Ovary (tissue), 9 donors: Measurements from ENCODE around the gene CNDP1. TPM values are rescaled to one million over a fixed set of nuclear protein-coding genes. Genes with fewer than 3 reads are reported as not detected.

Source experiments
- DNase-seq, 5 donors: peaks; one replicate each; pipeline ENCODE4 v3.0.0-alpha.2; 2019 to 2020
- H3K27ac ChIP-seq, 2 donors: fragments of 200-600 bp; one replicate each; pipeline versions ENCODE4 v1.5.1 to v1.8.0; 2019 to 2022
- H3K27me3 ChIP-seq: fragments of 200-600 bp; one replicate; pipeline ENCODE4 v1.8.0; 2022
- H3K36me3 ChIP-seq: fragments of 200-600 bp; sonication (generic); one replicate; pipeline ENCODE4 v1.5.1; 2019
- H3K4me1 ChIP-seq: one replicate; pipeline ENCODE4 v1.8.1; 2013; ENCODE audit warnings: mild to moderate bottlenecking, moderate library complexity; ENCODE audit not compliant: insufficient read depth
- H3K4me3 ChIP-seq: fragments of 200-600 bp; sonication (generic); one replicate; pipeline ENCODE4 v1.5.1; 2017
- H3K9me3 ChIP-seq, 2 donors: fragments of 200-600 bp in 1 of 2; sonication (generic) in 1 of 2; one replicate each; pipeline versions ENCODE4 v1.5.1 to v1.8.1; 2013 to 2019; ENCODE audit warnings: mild to moderate bottlenecking in 1 of 2, moderate library complexity in 1 of 2
- CTCF ChIP-seq, 3 donors: fragments of 450-650 bp in 2 of 3; fragments of 200-600 bp in 1 of 3; IDR thresholded peaks; one replicate each; pipeline versions ENCODE4 v1.5.1 to v1.8.0; 2016 to 2022; ENCODE audit warnings: antibody characterized with exemption in 3 of 3, mild to moderate bottlenecking in 1 of 3
- EP300 ChIP-seq: sonication (generic); formaldehyde crosslinking; IDR thresholded peaks from one replicate; pipeline ENCODE4 v1.6.1; 2017; ENCODE audit warnings: antibody characterized with exemption
- POLR2A ChIP-seq: fragments of 450-650 bp; IDR thresholded peaks from one replicate; pipeline ENCODE4 v1.6.1; 2017; ENCODE audit warnings: antibody characterized with exemption, mild to moderate bottlenecking, moderate library complexity
- WGBS, 3 donors: extraction: QIAGEN DNeasy Blood & Tissue Kit in 1 of 3; methylation state at CpG; one replicate each; pipeline versions ENCODE4 v1.1.5 to v1.1.7; 2013 to 2017; 5-methylcytosine and 5-hydroxymethylcytosine counted together
- intact Hi-C, 4 donors: fragments of 100-400 bp; cut with DNase I; formaldehyde crosslinking; loops; one replicate each; pipeline versions ENCODE4 v1.11.0 to v1.15.1; 2022 to 2023
- polyA plus RNA-seq, 2 donors: library from polyadenylated mRNA; stranded (reverse); fragments of 200-250 nt in 1 of 2; fragments of 350-450 nt in 1 of 2; fragmentation: Illumina TruSeq in 1 of 2; extraction: RNeasy Lipid Tissue Mini Kit (QIAGEN cat#74804) in 1 of 2; gene quantifications; one replicate each; pipeline ENCODE4 v1.2.3, GENCODE V29; 2013 to 2014
- total RNA-seq, 7 donors: library from RNA; depleted of rRNA in 2 of 7; stranded (reverse); fragments of >200 nt in 2 of 7; fragmentation: NEBNext Ultra II Directional in 3 of 7; extraction: Animal tissue kit (Norgen Biotek cat#: 25700) in 3 of 7; gene quantifications; one replicate each; pipeline versions ENCODE4 v1.1.0 to v1.2.4, GENCODE V29; 2016 to 2023
- donor health status: DM: no; HTN: no; CAD: no; lungs with moderate emphysema.
- donor health status: DM: no; HTN: no; CAD: no.
- donor health status: Bipolar disorder and iron deficiency.
- donor health status: DM: yes; HTN: yes; CAD: no.
- donor health status: DM: no; HTN: no; CAD: no.
- donor health status: DM: yes; HTN: yes; CAD: no.

The CNDP1 gene
- total and polyA plus RNA-seq, 9 donors, result 0.02 to 0.35 (median 0.15) TPM; not detected in 3

- no peak for DNase-seq
- no peak overlapping the region for H3K4me3 ChIP-seq
- TF ChIP-seq POLR2A, result no peak
- TF ChIP-seq CTCF (IDR thresholded peaks at IDR 0.05), result no peak
- no peak for TF ChIP-seq EP300
- H3K27ac ChIP-seq, result no peak overlapping the region
- no peaks in the 10 kb centered on the region for H3K9me3 ChIP-seq
- no peaks in the 10 kb centered on the region for H3K36me3 ChIP-seq
- no peaks in the 10 kb centered on the region for H3K4me1 ChIP-seq
- intact Hi-C loops, result no loop called here
- 91 to 92% (median 91%) methylated on average over 7 of the region's 7 CpGs for WGBS, 3 donors
- no peaks in the 10 kb centered on the region for H3K27me3 ChIP-seq
These were observed 22.5 kb upstream of the CNDP1 start for GRCh38 chr18:74511823-74512222.

GRCh38 chr18:74512321-74513053 is 21.8 kb upstream of the CNDP1 start:
- Histone ChIP-seq H3K4me3 (no peak overlapping the region), H3K9me3 (no peaks in the 10 kb centered on the region), H3K27ac (no peak overlapping the region), H3K4me1 (no peaks in the 10 kb centered on the region), H3K36me3 (no peaks in the 10 kb centered on the region), H3K27me3 (no peaks in the 10 kb centered on the region)
- no peak for DNase-seq
- TF ChIP-seq EP300, result no peak
- no peak for TF ChIP-seq POLR2A
- no peak for TF ChIP-seq CTCF (IDR thresholded peaks at IDR 0.05)
- intact Hi-C loops, result no loop called here
- WGBS, 3 donors, result 92 to 94% (median 92%) methylated on average over 15 of the region's 15 CpGs

- Histone ChIP-seq H3K4me3 (no peak overlapping the region), H3K4me1 (no peaks in the 10 kb centered on the region), H3K36me3 (no peaks in the 10 kb centered on the region), H3K27ac (no peak overlapping the region), H3K9me3 (no peaks in the 10 kb centered on the region), H3K27me3 (no peaks in the 10 kb centered on the region)
- no peak for DNase-seq
- WGBS, 3 donors, result 86 to 93% (median 88%) methylated on average over 27 of the region's 27 CpGs
- no peak for TF ChIP-seq POLR2A
- intact Hi-C loops, result no loop called here
These were observed 21.0 kb upstream of the CNDP1 start for GRCh38 chr18:74513149-74513882.

- no peak overlapping the region for H3K27ac ChIP-seq
- intact Hi-C loops, result no loop called here
- TF ChIP-seq EP300, result no peak
- no peak for TF ChIP-seq POLR2A
- no peak for TF ChIP-seq CTCF (IDR thresholded peaks at IDR 0.05)
- DNase-seq, result no peak
- no peaks in the 10 kb centered on the region for H3K4me1 ChIP-seq
- H3K4me3 ChIP-seq, result no peak overlapping the region
- no peaks in the 10 kb centered on the region for H3K27me3 ChIP-seq
- no peaks in the 10 kb centered on the region for H3K9me3 ChIP-seq
- WGBS, 3 donors, result 73 to 83% (median 79%) methylated on average over 8 of the region's 8 CpGs
- H3K36me3 ChIP-seq, result no peaks in the 10 kb centered on the region
These were observed 20.5 kb upstream of the CNDP1 start for GRCh38 chr18:74513883-74514205.
